ENCODE data around the gene CHAD.

Gene CHAD

DNA sequence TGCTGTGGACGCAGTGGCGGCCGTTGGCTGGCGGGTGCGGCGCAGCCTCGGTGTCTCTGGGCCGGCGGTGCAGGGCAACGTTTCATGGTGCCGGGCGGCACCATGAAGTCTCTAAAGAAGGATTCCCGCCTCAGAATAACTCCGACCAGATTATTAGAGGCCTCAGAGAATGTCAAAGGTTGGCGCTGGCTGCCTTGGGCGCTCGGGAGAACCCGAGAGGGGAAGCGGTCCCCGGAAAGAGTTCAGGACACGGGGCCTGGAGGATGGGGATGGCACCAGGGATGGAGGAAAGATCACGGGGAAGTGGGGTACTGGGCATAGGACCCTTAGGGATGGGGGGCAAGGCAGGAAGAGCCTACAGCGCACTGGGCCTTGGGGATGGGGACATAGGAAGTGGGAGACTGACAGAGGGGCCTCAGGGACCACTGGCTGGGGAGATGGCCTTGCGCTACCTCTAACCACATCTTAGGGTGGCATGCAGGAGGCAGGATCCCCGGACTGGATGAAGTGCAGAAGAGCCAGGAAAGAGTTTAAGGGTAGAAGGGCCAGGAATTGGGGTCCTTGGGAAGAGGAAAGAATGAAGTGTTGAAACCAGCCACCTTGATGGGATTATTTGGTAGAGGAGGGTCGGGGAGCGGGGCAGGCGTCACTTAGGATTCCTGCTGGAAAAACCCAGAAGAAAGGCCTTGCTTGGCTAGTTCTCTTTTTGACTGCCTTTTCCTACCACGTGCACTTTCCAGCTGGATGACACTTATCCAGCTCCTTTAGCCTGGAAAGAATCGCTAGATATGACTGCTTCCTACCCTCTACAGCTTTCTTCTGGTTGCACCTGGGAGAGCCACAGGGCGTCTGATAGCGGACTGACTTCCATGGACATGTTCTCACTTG, 40.1 kb upstream of the CHAD start:
- peaks cover 15% of the 10 kb centered on the region for H3K79me1 ChIP-seq (ENCODE audit: low read length)
- no peaks in the 10 kb centered on the region for H3K27me3 ChIP-seq (ENCODE audit: insufficient read depth, low read length)
- H2AK5ac ChIP-seq (ENCODE audit: low read length) = peak overlapping the region; percentile 34
- H2AFZ ChIP-seq (ENCODE audit: insufficient read depth, low read length, poor library complexity) = peak overlapping the region; percentile 99
- H3K14ac ChIP-seq (ENCODE audit: low read length) = peak overlapping the region; percentile 10
- H3K4me1 ChIP-seq (ENCODE audit: control insufficient read depth in 1 of 2, insufficient read depth in 2 of 2, low read length in 2 of 2) = peaks cover 16 to 18% of the 10 kb centered on the region in 2 experiments
- WGBS (ENCODE audit: extremely low coverage, insufficient coverage, insufficient read length) = no CpG with 5 or more reads among the region's 32 CpGs
- peak overlapping the region; percentile 26 for H2BK12ac ChIP-seq (ENCODE audit: low read length)
- peak overlapping the region; percentile 39 for H2BK5ac ChIP-seq (ENCODE audit: low read depth, low read length, poor library complexity)
- no peak for DNase-seq
- H4K12ac ChIP-seq (ENCODE audit: low read depth, low read length) = peak overlapping the region; percentile 4
- no peaks in the 10 kb centered on the region for H3K9me3 ChIP-seq (ENCODE audit: insufficient read depth, low read depth, low read length)
- no peak overlapping the region for H3K27ac ChIP-seq (ENCODE audit: low read depth, low read length)
- peak overlapping the region; percentile 32 for H3K4ac ChIP-seq (ENCODE audit: low read depth, low read length)
- H3K9ac ChIP-seq (ENCODE audit: low read length) = peak overlapping the region; percentile 37
- peak overlapping the region; percentile 38 for H3K18ac ChIP-seq (ENCODE audit: low read length)
- H3K23ac ChIP-seq (ENCODE audit: low read length) = no peak overlapping the region
- H3K36me3 ChIP-seq (ENCODE audit: control insufficient read depth in 1 of 2, insufficient read depth in 2 of 2, low read length in 2 of 2) = no peaks in the 10 kb centered on the region
- H4K91ac ChIP-seq (ENCODE audit: low read depth, low read length) = peak overlapping the region; percentile 11
- H3K79me2 ChIP-seq (ENCODE audit: control insufficient read depth, insufficient read depth, low read length, poor library complexity) = peaks cover 5% of the 10 kb centered on the region
- H4K8ac ChIP-seq (ENCODE audit: low read depth, low read length) = peak overlapping the region; percentile 63
- peak overlapping the region; percentile 89 for H3K4me2 ChIP-seq (ENCODE audit: low read length)
- H2BK120ac ChIP-seq (ENCODE audit: insufficient read depth, low read length, poor library complexity) = peak overlapping the region; percentile 90
- peak overlapping the region; percentile 77 for H3K4me3 ChIP-seq (ENCODE audit: low read depth, low read length)

DNA sequence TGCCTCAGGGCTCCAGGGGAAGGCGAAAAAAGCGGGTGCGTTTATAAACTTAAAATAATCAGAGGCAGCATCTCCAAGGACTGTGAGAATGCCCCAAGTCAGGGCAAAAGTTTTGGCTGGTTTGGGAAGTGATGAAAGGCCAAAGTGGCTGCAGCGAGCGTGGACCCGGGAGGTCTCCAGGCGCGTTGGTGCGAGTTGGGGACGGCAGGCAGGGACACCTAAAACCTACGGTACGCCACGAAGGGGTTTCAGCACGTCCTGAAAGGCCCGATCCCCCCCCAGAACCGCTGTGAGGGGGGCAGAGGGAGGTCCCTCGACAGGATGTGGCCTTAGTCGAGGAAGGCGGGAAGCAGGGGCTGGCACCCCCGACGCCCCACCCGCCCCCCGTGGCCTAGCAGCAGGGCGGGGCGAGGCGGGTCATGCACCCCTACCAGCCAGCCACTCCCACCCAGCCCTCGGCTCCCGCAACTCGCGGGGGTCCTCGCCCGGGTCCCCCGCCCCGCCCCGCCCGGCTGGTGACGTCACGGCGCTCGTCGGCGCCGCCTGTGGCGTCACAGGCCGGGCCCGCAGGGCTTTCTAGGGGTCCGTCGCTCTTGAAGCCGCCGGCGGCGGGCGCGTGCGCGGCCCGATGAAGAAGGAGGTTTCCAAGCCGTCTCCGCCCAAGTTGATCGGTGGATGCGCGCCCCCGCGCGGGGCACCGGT, 39.3 kb upstream of the CHAD start, which contains the start of gene MYCBPAP:
TSS of gene MYCBPAP (plus strand) at position 569 of the 702 bp plus-strand sequence. CDS start 236 bp downstream, outside the sequence.
- peaks cover 16 to 18% of the 10 kb centered on the region in 2 experiments for H3K4me1 ChIP-seq (ENCODE audit: control insufficient read depth in 1 of 2, insufficient read depth in 2 of 2, low read length in 2 of 2)
- H3K27ac ChIP-seq (ENCODE audit: low read depth, low read length) = no peak within 1 kb of the TSS
- H3K18ac ChIP-seq (ENCODE audit: low read length) = peak within 1 kb of the TSS; percentile 94
- H4K91ac ChIP-seq (ENCODE audit: low read depth, low read length) = peak within 1 kb of the TSS; percentile 91
- peak within 1 kb of the TSS; percentile 99 for H2AFZ ChIP-seq (ENCODE audit: insufficient read depth, low read length, poor library complexity)
- H3K4me3 ChIP-seq (ENCODE audit: low read depth, low read length) = peak within 1 kb of the TSS; percentile 77
- peaks cover 5% of the 10 kb centered on the region for H3K79me2 ChIP-seq (ENCODE audit: control insufficient read depth, insufficient read depth, low read length, poor library complexity)
- no CpG with 5 or more reads among the region's 66 CpGs for WGBS (ENCODE audit: extremely low coverage, insufficient coverage, insufficient read length)
- no peaks in the 10 kb centered on the region for H3K27me3 ChIP-seq (ENCODE audit: insufficient read depth, low read length)
- H2BK120ac ChIP-seq (ENCODE audit: insufficient read depth, low read length, poor library complexity) = peak within 1 kb of the TSS; percentile 90
- peaks cover 13% of the 10 kb centered on the region for H3K79me1 ChIP-seq (ENCODE audit: low read length)
- H3K4ac ChIP-seq (ENCODE audit: low read depth, low read length) = peak within 1 kb of the TSS; percentile 88
- H2BK12ac ChIP-seq (ENCODE audit: low read length) = peak within 1 kb of the TSS; percentile 73
- H2AK5ac ChIP-seq (ENCODE audit: low read length) = peak within 1 kb of the TSS; percentile 76
- H2BK5ac ChIP-seq (ENCODE audit: low read depth, low read length, poor library complexity) = peak within 1 kb of the TSS; percentile 39
- H3K9ac ChIP-seq (ENCODE audit: low read length) = peak within 1 kb of the TSS; percentile 37
- no peaks in the 10 kb centered on the region for H3K9me3 ChIP-seq (ENCODE audit: insufficient read depth, low read depth, low read length)
- H3K36me3 ChIP-seq (ENCODE audit: control insufficient read depth in 1 of 2, insufficient read depth in 2 of 2, low read length in 2 of 2) = no peaks in the 10 kb centered on the region
- no peak within 1 kb of the TSS for H3K23ac ChIP-seq (ENCODE audit: low read length)
- H4K12ac ChIP-seq (ENCODE audit: low read depth, low read length) = peak within 1 kb of the TSS; percentile 97
- H3K14ac ChIP-seq (ENCODE audit: low read length) = peak within 1 kb of the TSS; percentile 96
- peak within 1 kb of the TSS; percentile 100 for H4K8ac ChIP-seq (ENCODE audit: low read depth, low read length)
- H3K4me2 ChIP-seq (ENCODE audit: low read length) = peak within 1 kb of the TSS; percentile 89
- peak; percentile 26 to 58 for DNase-seq

DNA sequence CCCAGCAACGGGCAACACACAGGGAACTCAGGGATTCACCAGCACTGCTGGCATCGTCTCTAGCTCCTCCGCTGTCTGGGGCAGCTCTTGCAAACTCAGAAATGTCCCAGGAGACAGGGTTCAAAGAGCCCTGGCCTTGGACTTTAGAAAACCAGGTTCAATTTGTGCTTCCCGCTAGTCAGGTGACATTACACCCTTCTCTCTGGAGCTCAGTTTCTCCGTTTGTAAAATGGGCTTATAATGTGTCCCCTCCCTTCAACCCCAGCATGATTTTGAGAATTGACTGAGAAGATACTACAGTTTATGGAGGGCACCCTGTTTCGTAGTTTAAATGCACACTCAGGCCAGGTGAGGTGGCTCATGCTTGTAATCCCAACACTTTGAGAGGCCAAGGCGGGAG, 37.6 kb upstream of the CHAD start:
- H3K79me1 ChIP-seq (ENCODE audit: low read length) = peaks cover 13% of the 10 kb centered on the region
- no peak overlapping the region for H4K8ac ChIP-seq (ENCODE audit: low read depth, low read length)
- H3K9me3 ChIP-seq (ENCODE audit: insufficient read depth, low read depth, low read length) = no peaks in the 10 kb centered on the region
- no peak overlapping the region for H2BK5ac ChIP-seq (ENCODE audit: low read depth, low read length, poor library complexity)
- no peak overlapping the region for H2AK5ac ChIP-seq (ENCODE audit: low read length)
- no peaks in the 10 kb centered on the region for H3K36me3 ChIP-seq (ENCODE audit: control insufficient read depth in 1 of 2, insufficient read depth in 2 of 2, low read length in 2 of 2)
- peaks cover 5% of the 10 kb centered on the region for H3K79me2 ChIP-seq (ENCODE audit: control insufficient read depth, insufficient read depth, low read length, poor library complexity)
- no peak for DNase-seq
- no peak overlapping the region for H4K12ac ChIP-seq (ENCODE audit: low read depth, low read length)
- no peak overlapping the region for H3K9ac ChIP-seq (ENCODE audit: low read length)
- no CpG with 5 or more reads among the region's 7 CpGs for WGBS (ENCODE audit: extremely low coverage, insufficient coverage, insufficient read length)
- H2BK12ac ChIP-seq (ENCODE audit: low read length) = no peak overlapping the region
- H4K91ac ChIP-seq (ENCODE audit: low read depth, low read length) = no peak overlapping the region
- H3K14ac ChIP-seq (ENCODE audit: low read length) = no peak overlapping the region
- no peak overlapping the region for H3K27ac ChIP-seq (ENCODE audit: low read depth, low read length)
- no peak overlapping the region for H3K23ac ChIP-seq (ENCODE audit: low read length)
- no peak overlapping the region for H3K4me3 ChIP-seq (ENCODE audit: low read depth, low read length)
- no peak overlapping the region for H2BK120ac ChIP-seq (ENCODE audit: insufficient read depth, low read length, poor library complexity)
- no peak overlapping the region for H3K18ac ChIP-seq (ENCODE audit: low read length)
- H3K4ac ChIP-seq (ENCODE audit: low read depth, low read length) = no peak overlapping the region
- no peak overlapping the region for H2AFZ ChIP-seq (ENCODE audit: insufficient read depth, low read length, poor library complexity)
- peaks cover 2% of the 10 kb centered on the region for H3K27me3 ChIP-seq (ENCODE audit: insufficient read depth, low read length)
- H3K4me1 ChIP-seq (ENCODE audit: control insufficient read depth in 1 of 2, insufficient read depth in 2 of 2, low read length in 2 of 2) = peaks cover 13 to 14% of the 10 kb centered on the region in 2 experiments
- H3K4me2 ChIP-seq (ENCODE audit: low read length) = no peak overlapping the region

GRCh38 chr17:50505591-50506130, 37.0 kb upstream of the CHAD start:
- Histone ChIP-seq H3K79me2 (ENCODE audit: control insufficient read depth, insufficient read depth, low read length, poor library complexity) (peaks cover 5% of the 10 kb centered on the region), H3K27ac (ENCODE audit: low read depth, low read length) (no peak overlapping the region), H3K14ac (ENCODE audit: low read length) (no peak overlapping the region), H3K9ac (ENCODE audit: low read length) (no peak overlapping the region), H3K36me3 (ENCODE audit: control insufficient read depth in 1 of 2, insufficient read depth in 2 of 2, low read length in 2 of 2) (no peaks in the 10 kb centered on the region), H4K12ac (ENCODE audit: low read depth, low read length) (no peak overlapping the region), H4K8ac (ENCODE audit: low read depth, low read length) (no peak overlapping the region), H3K4me2 (ENCODE audit: low read length) (no peak overlapping the region), H3K79me1 (ENCODE audit: low read length) (peaks cover 13% of the 10 kb centered on the region), H3K18ac (ENCODE audit: low read length) (no peak overlapping the region), H2AFZ (ENCODE audit: insufficient read depth, low read length, poor library complexity) (no peak overlapping the region), H2BK120ac (ENCODE audit: insufficient read depth, low read length, poor library complexity) (no peak overlapping the region), H3K4me3 (ENCODE audit: low read depth, low read length) (no peak overlapping the region), H4K91ac (ENCODE audit: low read depth, low read length) (no peak overlapping the region), H2AK5ac (ENCODE audit: low read length) (no peak overlapping the region), H3K4ac (ENCODE audit: low read depth, low read length) (no peak overlapping the region), H2BK5ac (ENCODE audit: low read depth, low read length, poor library complexity) (no peak overlapping the region), H2BK12ac (ENCODE audit: low read length) (no peak overlapping the region), H3K27me3 (ENCODE audit: insufficient read depth, low read length) (peaks cover 2% of the 10 kb centered on the region), H3K9me3 (ENCODE audit: insufficient read depth, low read depth, low read length) (no peaks in the 10 kb centered on the region), H3K4me1 (ENCODE audit: control insufficient read depth in 1 of 2, insufficient read depth in 2 of 2, low read length in 2 of 2) (peaks cover 11 to 12% of the 10 kb centered on the region in 2 experiments), H3K23ac (ENCODE audit: low read length) (no peak overlapping the region)
- WGBS (ENCODE audit: extremely low coverage, insufficient coverage, insufficient read length) = no CpG with 5 or more reads among the region's 7 CpGs
- DNase-seq = no peak

Measured in trophoblast cell (in vitro differentiated cells and primary cell).